ENCODE data around the gene STX11. TPM values are rescaled to one million over a fixed set of nuclear protein-coding genes. Genes with fewer than 3 reads are reported as not detected.

Gene STX11
- total RNA-seq, 1 experiment from 2014 or later: 0.17 TPM

- no peaks in the 10 kb centered on the region for H3K36me3 ChIP-seq (ENCODE audit: low read depth)
- H3K9me2 ChIP-seq (ENCODE audit: insufficient read depth): no peaks in the 10 kb centered on the region
- CTCF ChIA-PET: interaction anchor here (0.7 kb wide), 1 partner anchor 204 kb away, joined by 3 read pairs; no protein-coding TSS in a partner anchor
- no peak overlapping the region for H2AFZ ChIP-seq
- H3K4me1 ChIP-seq (replicated peaks; ENCODE audit: insufficient read depth): peaks cover 15% of the 10 kb centered on the region; the same call in 1 of the 2 replicates
- no TSS peak for BruUV-seq (replicated peaks)
- no peaks in the 10 kb centered on the region for H3K27me3 ChIP-seq (ENCODE audit: insufficient read depth, low read depth)
- intact Hi-C loops (cut with micrococcal nuclease; ENCODE audit: unreplicated experiment): loop anchor here (2.0 to 5.0 kb wide), 5 partner anchors 50 to 375 kb away; partner anchors contain the start of gene LTV1
- H3K4me2 ChIP-seq: no peak overlapping the region; the same call in 1 of the 2 replicates
- TF ChIP-seq, protein P1, sequence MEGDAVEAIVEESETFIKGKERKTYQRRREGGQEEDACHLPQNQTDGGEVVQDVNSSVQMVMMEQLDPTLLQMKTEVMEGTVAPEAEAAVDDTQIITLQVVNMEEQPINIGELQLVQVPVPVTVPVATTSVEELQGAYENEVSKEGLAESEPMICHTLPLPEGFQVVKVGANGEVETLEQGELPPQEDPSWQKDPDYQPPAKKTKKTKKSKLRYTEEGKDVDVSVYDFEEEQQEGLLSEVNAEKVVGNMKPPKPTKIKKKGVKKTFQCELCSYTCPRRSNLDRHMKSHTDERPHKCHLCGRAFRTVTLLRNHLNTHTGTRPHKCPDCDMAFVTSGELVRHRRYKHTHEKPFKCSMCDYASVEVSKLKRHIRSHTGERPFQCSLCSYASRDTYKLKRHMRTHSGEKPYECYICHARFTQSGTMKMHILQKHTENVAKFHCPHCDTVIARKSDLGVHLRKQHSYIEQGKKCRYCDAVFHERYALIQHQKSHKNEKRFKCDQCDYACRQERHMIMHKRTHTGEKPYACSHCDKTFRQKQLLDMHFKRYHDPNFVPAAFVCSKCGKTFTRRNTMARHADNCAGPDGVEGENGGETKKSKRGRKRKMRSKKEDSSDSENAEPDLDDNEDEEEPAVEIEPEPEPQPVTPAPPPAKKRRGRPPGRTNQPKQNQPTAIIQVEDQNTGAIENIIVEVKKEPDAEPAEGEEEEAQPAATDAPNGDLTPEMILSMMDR (conservative IDR thresholded peaks at IDR 0.05): no peak
- TF ChIP-seq EZH2 (IDR thresholded peaks at IDR 0.05; ENCODE audit: low read depth): no peak
- H3F3A ChIP-seq (ENCODE audit: insufficient read depth, low read depth): peaks cover 5% of the 10 kb centered on the region; the same call in 1 of the 2 replicates
- H3K79me2 ChIP-seq (ENCODE audit: low read depth): no peaks in the 10 kb centered on the region
- H3K4me3 ChIP-seq: 0 out of 2 replicates have a peak overlapping the region, but pooled peaks have one; percentile 85
- no peak overlapping the region for H3K27ac ChIP-seq
- POLR2A ChIA-PET (ENCODE audit: unreplicated experiment): interaction anchor here (0.7 kb wide), 1 partner anchor 76 kb away, joined by 3 read pairs; no protein-coding TSS in a partner anchor
- no peak for DNase-seq
- H3K9me3 ChIP-seq (ENCODE audit: insufficient read depth, low read depth): no peaks in the 10 kb centered on the region; the same call in 1 of the 2 replicates
- H4K20me1 ChIP-seq (ENCODE audit: insufficient read depth): no peaks in the 10 kb centered on the region
Measured at GRCh38 chr6:144217797-144218196, 67.5 kb downstream of the STX11 start.

- no peaks in the 10 kb centered on the region for H3K9me2 ChIP-seq (ENCODE audit: insufficient read depth)
- intact Hi-C loops (cut with micrococcal nuclease; ENCODE audit: unreplicated experiment): loop anchor here (5.0 kb wide), 3 partner anchors 48 to 377 kb away; partner anchors contain the start of gene LTV1
- H3K9me3 ChIP-seq (ENCODE audit: insufficient read depth, low read depth): no peaks in the 10 kb centered on the region; the same call in 1 of the 2 replicates
- H3K27me3 ChIP-seq (ENCODE audit: insufficient read depth, low read depth): no peaks in the 10 kb centered on the region
- H2AFZ ChIP-seq: no peak overlapping the region
- CTCF ChIA-PET: interaction anchor here (0.8 to 1.0 kb wide), 2 partner anchors 95 to 114 kb away, joined by 3 read pairs; no protein-coding TSS in a partner anchor
- TF ChIP-seq EZH2 (IDR thresholded peaks at IDR 0.05; ENCODE audit: low read depth): no peak
- TF ChIP-seq, protein P1 (conservative IDR thresholded peaks at IDR 0.05): peak; percentile 68
- H3K36me3 ChIP-seq (ENCODE audit: low read depth): no peaks in the 10 kb centered on the region
- H3F3A ChIP-seq (ENCODE audit: insufficient read depth, low read depth): peaks cover 5% of the 10 kb centered on the region; the same call in 1 of the 2 replicates
- peaks cover 15% of the 10 kb centered on the region; the same call in 1 of the 2 replicates for H3K4me1 ChIP-seq (replicated peaks; ENCODE audit: insufficient read depth)
- H3K4me3 ChIP-seq: no peak overlapping the region
- BruUV-seq (replicated peaks): no TSS peak
- no peak overlapping the region for H3K27ac ChIP-seq
- POLR2A ChIA-PET (ENCODE audit: unreplicated experiment): interaction anchor here (0.7 to 0.8 kb wide), 2 partner anchors 276 to 341 kb away, joined by 4 to 13 read pairs; no protein-coding TSS in a partner anchor
- H3K4me2 ChIP-seq: no peak overlapping the region
- H3K79me2 ChIP-seq (ENCODE audit: low read depth): no peaks in the 10 kb centered on the region
- DNase-seq: peak in 1 of 2 experiments; percentile 37
- no peaks in the 10 kb centered on the region for H4K20me1 ChIP-seq (ENCODE audit: insufficient read depth)
Measured at GRCh38 chr6:144219056-144219685, 68.9 kb downstream of the STX11 start.

- Histone ChIP-seq H3F3A (ENCODE audit: insufficient read depth, low read depth) (peaks cover 5% of the 10 kb centered on the region; the same call in 1 of the 2 replicates), H3K79me2 (ENCODE audit: low read depth) (no peaks in the 10 kb centered on the region), H3K27ac (no peak overlapping the region), H2AFZ (no peak overlapping the region), H3K9me2 (ENCODE audit: insufficient read depth) (no peaks in the 10 kb centered on the region), H4K20me1 (ENCODE audit: insufficient read depth) (no peaks in the 10 kb centered on the region), H3K27me3 (ENCODE audit: insufficient read depth, low read depth) (no peaks in the 10 kb centered on the region), H3K4me3 (no peak overlapping the region), H3K9me3 (ENCODE audit: insufficient read depth, low read depth) (no peaks in the 10 kb centered on the region; the same call in 1 of the 2 replicates), H3K4me1 (replicated peaks; ENCODE audit: insufficient read depth) (peaks cover 11% of the 10 kb centered on the region; the same call in 1 of the 2 replicates), H3K36me3 (ENCODE audit: low read depth) (no peaks in the 10 kb centered on the region), H3K4me2 (no peak overlapping the region)
- ChIA-PET POLR2A (ENCODE audit: unreplicated experiment) (no interaction called here), CTCF (interaction anchor here (0.7 kb wide), 1 partner anchor 757 kb away, joined by 3 read pairs; no protein-coding TSS in a partner anchor)
- no peak for DNase-seq
- BruUV-seq (replicated peaks): no TSS peak
- intact Hi-C loops (cut with micrococcal nuclease; ENCODE audit: unreplicated experiment): no loop called here
- no peak for TF ChIP-seq EZH2 (IDR thresholded peaks at IDR 0.05; ENCODE audit: low read depth)
- TF ChIP-seq, protein P1 (conservative IDR thresholded peaks at IDR 0.05): no peak
Measured at GRCh38 chr6:144220031-144220790, 69.9 kb downstream of the STX11 start.
